ENCODE data around the gene ATP6V0B. TPM values are rescaled to one million over a fixed set of nuclear protein-coding genes. Genes with fewer than 3 reads are reported as not detected.

The ATP6V0B gene
- polyA plus RNA-seq, 4 donors, result 104 to 245 (median 161) TPM

DNA sequence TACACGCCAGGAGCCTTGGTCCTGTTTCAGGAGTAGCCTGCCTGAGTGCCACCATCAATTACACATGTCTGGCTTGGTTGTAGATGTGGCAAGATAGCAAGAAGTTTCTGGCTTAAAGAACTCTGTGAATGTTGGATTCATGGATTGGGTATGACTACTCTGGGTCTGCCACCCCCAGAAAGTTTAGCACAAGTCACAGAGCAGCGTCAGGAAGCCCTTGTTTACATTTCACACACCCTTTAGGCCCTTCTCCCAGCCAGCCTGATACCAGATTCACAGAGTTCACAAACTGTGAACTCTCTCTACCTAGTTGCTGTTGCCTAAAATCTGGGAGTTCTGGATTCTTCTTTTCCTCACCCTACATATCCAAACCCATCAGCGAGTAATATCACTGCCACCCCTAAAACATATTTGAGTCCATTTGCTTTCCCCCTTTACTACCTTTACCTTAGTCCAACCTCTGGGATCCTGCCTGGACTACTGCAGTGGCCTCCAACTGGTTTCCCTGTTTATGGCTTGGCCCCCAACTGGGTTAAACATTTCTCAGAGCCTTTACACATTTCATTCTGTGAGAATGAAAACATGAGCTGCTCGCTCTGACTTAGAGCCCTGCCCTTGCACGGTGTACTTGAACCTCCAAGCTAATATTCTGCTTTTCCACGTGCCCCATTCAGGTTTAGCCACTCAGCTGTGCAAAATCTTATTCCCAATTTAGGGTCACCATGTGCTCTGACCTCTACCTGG, 12.6 kb downstream of the ATP6V0B start:
- peak in 1 of 2 donors; percentile 75 for DNase-seq
- H3K27ac ChIP-seq (ENCODE audit: low read depth in 1 of 3, low read length in 2 of 3), result peak overlapping the region in 1 of 3 donors; percentile 81
- H3K4me3 ChIP-seq (ENCODE audit: low read depth in 1 of 3, low read length in 3 of 3), result no peak overlapping the region
- peaks cover 0 to 44% (median 4%) of the 10 kb centered on the region in 3 donors for H3K4me1 ChIP-seq (ENCODE audit: control insufficient read depth in 3 of 3, insufficient read depth in 2 of 3, low read depth in 1 of 3, low read length in 2 of 3)
- H3K36me3 ChIP-seq (ENCODE audit: control insufficient read depth in 3 of 3, insufficient read depth in 2 of 3, low read depth in 1 of 3, low read length in 3 of 3), result peaks cover 0 to 47% (median 3%) of the 10 kb centered on the region in 3 donors
- no peaks in the 10 kb centered on the region for H3K27me3 ChIP-seq (ENCODE audit: control insufficient read depth in 3 of 3, insufficient read depth in 3 of 3, low read length in 3 of 3)
- FAIRE-seq, result no peak
- 65 to 69% (median 68%) methylated on average over 6 of the region's 6 CpGs for WGBS, 3 donors
- H3K9me3 ChIP-seq (ENCODE audit: control insufficient read depth in 2 of 2, insufficient read depth in 1 of 2, low read depth in 1 of 2, low read length in 1 of 2), result no peaks in the 10 kb centered on the region

DNA sequence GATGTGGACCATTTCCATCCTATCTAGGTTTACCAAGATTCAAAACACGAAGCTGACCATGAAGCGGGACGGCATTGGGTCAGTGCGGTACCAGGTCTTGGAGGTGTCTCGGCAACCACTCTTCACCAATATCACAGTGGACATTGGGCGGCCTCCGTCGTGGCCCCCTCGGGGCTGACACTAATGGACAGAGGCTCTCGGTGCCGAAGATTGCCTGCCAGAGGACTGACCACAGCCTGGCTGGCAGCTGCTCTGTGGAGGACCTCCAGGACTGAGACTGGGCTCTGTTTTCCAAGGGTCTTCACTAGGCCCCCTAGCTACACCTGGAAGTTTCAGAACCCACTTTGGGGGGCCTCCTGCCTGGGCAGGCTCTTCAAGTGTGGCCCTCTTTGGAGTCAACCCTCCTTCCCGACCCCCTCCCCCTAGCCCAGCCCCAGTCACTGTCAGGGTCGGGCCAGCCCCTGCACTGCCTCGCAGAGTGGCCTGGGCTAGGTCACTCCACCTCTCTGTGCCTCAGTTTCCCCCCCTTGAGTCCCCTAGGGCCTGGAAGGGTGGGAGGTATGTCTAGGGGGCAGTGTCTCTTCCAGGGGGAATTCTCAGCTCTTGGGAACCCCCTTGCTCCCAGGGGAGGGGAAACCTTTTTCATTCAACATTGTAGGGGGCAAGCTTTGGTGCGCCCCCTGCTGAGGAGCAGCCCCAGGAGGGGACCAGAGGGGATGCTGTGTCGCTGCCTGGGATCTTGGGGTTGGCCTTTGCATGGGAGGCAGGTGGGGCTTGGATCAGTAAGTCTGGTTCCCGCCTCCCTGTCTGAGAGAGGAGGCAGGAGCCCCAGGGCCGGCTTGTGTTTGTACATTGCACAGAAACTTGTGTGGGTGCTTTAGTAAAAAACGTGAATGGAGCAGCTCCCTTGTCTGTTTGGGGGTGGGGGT, 15.8 kb downstream of the ATP6V0B start:
- Histone ChIP-seq H3K27me3 (ENCODE audit: control insufficient read depth in 3 of 3, insufficient read depth in 3 of 3, low read length in 3 of 3) (no peaks in the 10 kb centered on the region), H3K4me3 (ENCODE audit: low read depth in 1 of 3, low read length in 3 of 3) (peak overlapping the region in 2 of 3 donors; percentile 49 to 67), H3K9me3 (ENCODE audit: control insufficient read depth in 2 of 2, insufficient read depth in 1 of 2, low read depth in 1 of 2, low read length in 1 of 2) (no peaks in the 10 kb centered on the region), H3K36me3 (ENCODE audit: control insufficient read depth in 3 of 3, insufficient read depth in 2 of 3, low read depth in 1 of 3, low read length in 3 of 3) (peaks cover 0 to 30% (median 1%) of the 10 kb centered on the region in 3 donors), H3K4me1 (ENCODE audit: control insufficient read depth in 3 of 3, insufficient read depth in 2 of 3, low read depth in 1 of 3, low read length in 2 of 3) (peaks cover 0 to 57% (median 4%) of the 10 kb centered on the region in 3 donors), H3K27ac (ENCODE audit: low read depth in 1 of 3, low read length in 2 of 3) (peak overlapping the region; percentile 86 to 95 (median 87))
- no peak for DNase-seq
- WGBS, 3 donors, result 72 to 74% (median 72%) methylated on average over 19 of the region's 19 CpGs
- no peak for FAIRE-seq

DNA sequence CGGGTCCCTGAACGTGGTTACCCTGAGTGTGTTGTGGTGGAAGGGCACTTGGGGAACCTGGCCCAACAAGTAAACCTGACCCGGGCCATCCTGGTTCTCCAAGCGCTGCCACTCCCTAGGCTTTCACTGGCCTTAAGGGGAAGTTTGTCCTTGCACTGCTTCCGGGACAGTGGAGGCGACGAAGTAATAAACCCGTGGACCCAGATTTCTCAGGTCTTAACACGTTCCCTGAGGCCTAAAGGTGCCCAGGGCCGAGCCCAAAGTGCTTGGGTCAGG, 16.4 kb downstream of the ATP6V0B start:
- Histone ChIP-seq H3K27ac (ENCODE audit: low read depth in 1 of 3, low read length in 2 of 3) (peak overlapping the region; percentile 86 to 95 (median 87)), H3K27me3 (ENCODE audit: control insufficient read depth in 3 of 3, insufficient read depth in 3 of 3, low read length in 3 of 3) (no peaks in the 10 kb centered on the region), H3K4me3 (ENCODE audit: low read depth in 1 of 3, low read length in 3 of 3) (peak overlapping the region; percentile 49 to 67 (median 66)), H3K9me3 (ENCODE audit: control insufficient read depth in 2 of 2, insufficient read depth in 1 of 2, low read depth in 1 of 2, low read length in 1 of 2) (no peaks in the 10 kb centered on the region), H3K4me1 (ENCODE audit: control insufficient read depth in 3 of 3, insufficient read depth in 2 of 3, low read depth in 1 of 3, low read length in 2 of 3) (peaks cover 0 to 51% (median 4%) of the 10 kb centered on the region in 3 donors), H3K36me3 (ENCODE audit: control insufficient read depth in 3 of 3, insufficient read depth in 2 of 3, low read depth in 1 of 3, low read length in 3 of 3) (peaks cover 0 to 30% (median 0%) of the 10 kb centered on the region in 3 donors)
- no peak for FAIRE-seq
- DNase-seq, result no peak
- WGBS, 3 donors, result 1 to 2% (median 1%) methylated on average over 10 of the region's 10 CpGs

DNA sequence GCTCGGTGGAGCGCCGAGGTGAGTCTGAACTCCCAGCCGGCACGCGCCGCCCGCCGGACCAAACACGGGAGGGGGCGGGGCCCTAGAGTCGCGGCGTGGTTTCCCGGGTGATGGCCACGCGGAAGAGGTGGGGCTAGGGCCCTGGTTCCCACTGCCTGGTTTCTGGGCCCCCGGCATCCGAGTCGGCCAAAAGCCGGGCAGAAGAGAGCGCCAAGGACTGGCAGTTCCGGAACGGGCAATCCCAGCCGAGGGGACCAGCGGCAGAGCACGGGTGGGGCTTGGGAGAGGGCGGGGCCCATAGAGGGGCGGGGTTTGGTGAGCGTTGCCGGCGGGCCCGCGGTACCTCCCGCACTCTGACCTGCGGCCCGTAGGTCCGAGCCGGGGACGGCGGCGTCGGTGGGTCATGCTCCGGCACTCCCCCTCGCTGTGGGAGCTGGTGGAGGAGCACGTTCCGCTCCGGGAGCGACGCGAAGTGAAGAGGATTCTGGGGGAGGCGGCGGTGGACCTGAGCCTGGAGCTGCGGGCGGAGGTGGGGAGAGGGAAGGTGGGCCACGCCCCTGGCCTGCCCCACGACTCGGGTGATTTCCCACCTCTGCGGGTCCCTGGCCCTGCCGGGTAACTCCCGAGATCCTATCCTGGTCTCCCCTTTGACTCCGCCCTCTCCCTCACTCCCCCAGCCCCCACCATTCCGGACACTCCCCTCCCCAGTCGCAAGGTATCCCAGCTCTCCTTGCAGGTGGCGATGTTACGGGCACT, 16.9 kb downstream of the ATP6V0B start, which contains the start of gene CCDC24:
CCDC24 (plus strand) TSS at position 124 of the 756 bp plus-strand sequence; CDS start at position 404, 280 bp downstream.
- H3K36me3 ChIP-seq (ENCODE audit: control insufficient read depth in 3 of 3, insufficient read depth in 2 of 3, low read depth in 1 of 3, low read length in 3 of 3), result peaks cover 0 to 35% (median 0%) of the 10 kb centered on the region in 3 donors
- WGBS, 3 donors, result 0 to 2% (median 1%) methylated on average over 47 to 66 of the region's 66 CpGs
- H3K4me1 ChIP-seq (ENCODE audit: control insufficient read depth in 3 of 3, insufficient read depth in 2 of 3, low read depth in 1 of 3, low read length in 2 of 3), result peaks cover 0 to 46% (median 4%) of the 10 kb centered on the region in 3 donors
- H3K4me3 ChIP-seq (ENCODE audit: low read depth in 1 of 3, low read length in 3 of 3), result peak within 1 kb of the TSS; percentile 49 to 67 (median 66)
- FAIRE-seq (no peak), DNase-seq (peak; percentile 85 to 89)
- H3K27me3 ChIP-seq (ENCODE audit: control insufficient read depth in 3 of 3, insufficient read depth in 3 of 3, low read length in 3 of 3), result no peaks in the 10 kb centered on the region
- H3K9me3 ChIP-seq (ENCODE audit: control insufficient read depth in 2 of 2, insufficient read depth in 1 of 2, low read depth in 1 of 2, low read length in 1 of 2), result no peaks in the 10 kb centered on the region
- peak within 1 kb of the TSS; percentile 86 to 95 (median 87) for H3K27ac ChIP-seq (ENCODE audit: low read depth in 1 of 3, low read length in 2 of 3)

DNA sequence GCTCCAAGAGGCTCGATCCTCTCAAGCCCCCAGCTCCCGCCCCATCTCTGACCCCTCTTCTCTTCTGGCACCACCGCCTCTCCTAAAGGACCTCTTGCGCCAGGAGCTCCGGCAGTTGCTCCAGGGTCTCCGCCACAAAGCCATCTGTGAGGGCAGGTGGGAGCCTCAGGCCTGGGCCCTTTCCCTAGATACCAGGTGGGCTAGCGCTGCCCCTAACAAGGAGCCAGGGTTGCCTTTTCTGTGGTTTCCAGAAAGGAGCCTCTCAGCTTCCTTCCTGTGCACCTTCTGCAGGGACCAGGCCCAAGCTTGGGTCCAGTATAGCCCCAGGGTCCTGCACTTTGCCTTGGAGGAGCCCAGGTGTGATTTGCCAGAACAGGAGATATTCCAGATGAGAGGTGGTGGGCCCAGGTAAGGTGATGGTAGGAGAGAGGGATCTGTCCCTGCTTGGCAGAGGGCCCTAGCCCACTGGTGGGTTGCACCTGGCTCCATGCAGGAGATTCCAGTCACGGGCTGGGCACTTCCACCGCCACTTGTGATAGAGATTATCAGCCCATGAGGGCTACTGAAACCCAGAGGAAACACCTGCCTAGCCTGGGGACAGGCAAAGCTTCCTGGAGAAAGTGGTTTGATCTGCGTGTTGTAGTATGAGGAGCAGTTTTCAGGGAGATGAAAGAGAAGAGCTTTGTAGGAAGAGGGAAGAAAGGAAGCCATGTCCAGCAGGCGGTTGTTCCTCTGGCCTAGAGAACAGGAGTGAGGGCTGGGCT, 17.7 kb downstream of the ATP6V0B start:
- peak overlapping the region in 2 of 3 donors; percentile 49 to 67 for H3K4me3 ChIP-seq (ENCODE audit: low read depth in 1 of 3, low read length in 3 of 3)
- peak overlapping the region in 1 of 3 donors; percentile 87 for H3K27ac ChIP-seq (ENCODE audit: low read depth in 1 of 3, low read length in 2 of 3)
- FAIRE-seq, result no peak
- H3K27me3 ChIP-seq (ENCODE audit: control insufficient read depth in 3 of 3, insufficient read depth in 3 of 3, low read length in 3 of 3), result no peaks in the 10 kb centered on the region
- peaks cover 0 to 44% (median 4%) of the 10 kb centered on the region in 3 donors for H3K4me1 ChIP-seq (ENCODE audit: control insufficient read depth in 3 of 3, insufficient read depth in 2 of 3, low read depth in 1 of 3, low read length in 2 of 3)
- 43 to 45% (median 43%) methylated on average over 11 of the region's 11 CpGs for WGBS, 3 donors
- peaks cover 0 to 32% (median 0%) of the 10 kb centered on the region in 3 donors for H3K36me3 ChIP-seq (ENCODE audit: control insufficient read depth in 3 of 3, insufficient read depth in 2 of 3, low read depth in 1 of 3, low read length in 3 of 3)
- H3K9me3 ChIP-seq (ENCODE audit: control insufficient read depth in 2 of 2, insufficient read depth in 1 of 2, low read depth in 1 of 2, low read length in 1 of 2), result no peaks in the 10 kb centered on the region
- peak in 1 of 2 donors; percentile 40 for DNase-seq

DNA sequence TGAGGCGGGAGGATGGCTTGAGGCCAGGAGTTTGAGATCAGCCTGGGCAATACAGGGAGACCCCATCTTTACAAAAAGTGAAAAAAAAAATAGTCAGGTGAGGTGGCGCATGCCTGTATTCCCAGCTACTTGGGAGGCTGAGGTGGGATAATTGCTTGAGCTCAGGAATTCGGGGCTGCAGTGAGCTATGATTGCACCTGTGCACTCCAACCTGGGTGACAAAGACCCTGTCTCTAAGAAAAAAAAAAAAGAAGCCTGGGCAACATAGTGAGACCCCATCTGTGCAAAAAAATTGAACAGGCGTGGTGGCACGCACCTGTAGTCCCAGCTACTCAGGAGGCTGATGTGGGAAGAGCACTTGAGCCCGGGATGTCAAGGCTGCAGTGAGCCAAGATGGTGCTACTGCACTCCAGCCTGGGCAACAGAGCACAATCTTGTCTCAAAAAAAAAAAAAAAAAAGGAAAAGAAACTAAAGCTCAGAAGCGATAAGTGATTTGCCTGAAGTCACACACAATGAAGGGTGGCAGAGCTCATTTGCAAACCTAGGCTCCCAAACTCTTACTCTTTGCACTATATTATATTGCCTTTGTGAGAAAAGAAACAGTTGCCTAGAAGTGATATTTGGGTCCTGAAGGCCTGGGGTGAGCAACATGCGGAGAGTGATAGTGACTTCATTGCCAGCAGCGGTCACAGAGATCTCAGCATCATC, 18.6 kb downstream of the ATP6V0B start:
- H3K27me3 ChIP-seq (ENCODE audit: control insufficient read depth in 3 of 3, insufficient read depth in 3 of 3, low read length in 3 of 3), result no peaks in the 10 kb centered on the region
- H3K4me1 ChIP-seq (ENCODE audit: control insufficient read depth in 3 of 3, insufficient read depth in 2 of 3, low read depth in 1 of 3, low read length in 2 of 3), result peaks cover 0 to 44% (median 4%) of the 10 kb centered on the region in 3 donors
- FAIRE-seq (no peak), DNase-seq (no peak)
- H3K27ac ChIP-seq (ENCODE audit: low read depth in 1 of 3, low read length in 2 of 3), result peak overlapping the region in 1 of 3 donors; percentile 87
- 89 to 96% (median 91%) methylated on average over 9 of the region's 9 CpGs for WGBS, 3 donors
- peaks cover 0 to 33% (median 0%) of the 10 kb centered on the region in 3 donors for H3K36me3 ChIP-seq (ENCODE audit: control insufficient read depth in 3 of 3, insufficient read depth in 2 of 3, low read depth in 1 of 3, low read length in 3 of 3)
- no peak overlapping the region for H3K4me3 ChIP-seq (ENCODE audit: low read depth in 1 of 3, low read length in 3 of 3)
- H3K9me3 ChIP-seq (ENCODE audit: control insufficient read depth in 2 of 2, insufficient read depth in 1 of 2, low read depth in 1 of 2, low read length in 1 of 2), result no peaks in the 10 kb centered on the region

DNA sequence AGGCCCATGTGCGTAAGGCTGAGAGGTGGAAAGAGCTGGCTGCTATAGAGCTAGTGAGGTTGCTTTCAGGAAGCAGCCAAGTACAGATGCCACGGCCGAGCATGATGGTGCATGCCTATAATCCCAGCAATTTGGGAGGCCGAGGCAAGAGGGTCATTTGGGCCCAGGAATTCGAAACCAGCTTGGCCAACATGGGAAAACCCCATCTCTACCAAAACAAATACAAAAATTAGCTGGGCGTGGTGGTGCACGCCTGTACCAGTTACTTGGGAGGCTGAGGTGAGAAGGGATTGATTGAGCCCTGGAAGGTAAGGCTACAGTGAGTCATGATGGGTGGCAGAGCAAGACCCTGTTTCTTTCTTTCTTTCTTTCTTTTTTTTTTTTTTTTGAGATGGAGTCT, 19.3 kb downstream of the ATP6V0B start:
- Histone ChIP-seq H3K27me3 (ENCODE audit: control insufficient read depth in 3 of 3, insufficient read depth in 3 of 3, low read length in 3 of 3) (no peaks in the 10 kb centered on the region), H3K4me1 (ENCODE audit: control insufficient read depth in 3 of 3, insufficient read depth in 2 of 3, low read depth in 1 of 3, low read length in 2 of 3) (peaks cover 0 to 44% (median 4%) of the 10 kb centered on the region in 3 donors), H3K9me3 (ENCODE audit: control insufficient read depth in 2 of 2, insufficient read depth in 1 of 2, low read depth in 1 of 2, low read length in 1 of 2) (no peaks in the 10 kb centered on the region), H3K27ac (ENCODE audit: low read depth in 1 of 3, low read length in 2 of 3) (no peak overlapping the region), H3K36me3 (ENCODE audit: control insufficient read depth in 3 of 3, insufficient read depth in 2 of 3, low read depth in 1 of 3, low read length in 3 of 3) (peaks cover 0 to 34% (median 0%) of the 10 kb centered on the region in 3 donors), H3K4me3 (ENCODE audit: low read depth in 1 of 3, low read length in 3 of 3) (no peak overlapping the region)
- 82 to 84% (median 82%) methylated on average over 7 of the region's 7 CpGs for WGBS, 3 donors
- DNase-seq, result no peak
- no peak for FAIRE-seq
